H9 (cell line): ENCODE results near the gene BAZ1B. TPM values are rescaled to one million over a fixed set of nuclear protein-coding genes. Genes with fewer than 3 reads are reported as not detected.

Source experiments
- DNase-seq: peaks from one replicate; pipeline ENCODE4 v3.0.0-alpha.2; 2017
- H2AFZ ChIP-seq: one replicate; pipeline ENCODE4 v1.6.1; 2013; ENCODE audit warnings: mild to moderate bottlenecking, low read length, control low read depth, moderate library complexity
- H2AK5ac ChIP-seq: 2 replicates; pipeline ENCODE4 v1.6.1; 2013; ENCODE audit warnings: low read length, control low read depth, mixed read lengths; ENCODE audit not compliant: insufficient read length
- H2BK120ac ChIP-seq: one replicate; pipeline ENCODE4 v1.6.1; 2013; ENCODE audit warnings: low read depth, mild to moderate bottlenecking, low read length, control low read depth, inconsistent platforms; ENCODE audit not compliant: poor library complexity, severe bottlenecking
- H2BK12ac ChIP-seq: 2 replicates; pipeline ENCODE4 v1.6.1; 2013; ENCODE audit warnings: low read length, control low read depth, mixed read lengths, low read depth; ENCODE audit not compliant: insufficient read length
- H2BK15ac ChIP-seq: 2 replicates; pipeline ENCODE4 v1.6.1; 2013; ENCODE audit warnings: low read depth, low read length, control low read depth
- H2BK20ac ChIP-seq: one replicate; pipeline ENCODE4 v1.6.1; 2013; ENCODE audit warnings: low read depth, mild to moderate bottlenecking, low read length, control low read depth, inconsistent platforms; ENCODE audit not compliant: poor library complexity, severe bottlenecking
- H2BK5ac ChIP-seq: 2 replicates; pipeline ENCODE4 v1.6.1; 2013; ENCODE audit warnings: low read length, control low read depth, mixed read lengths; ENCODE audit not compliant: insufficient read length
- H3K14ac ChIP-seq: 2 replicates; pipeline ENCODE4 v1.6.1; 2013; ENCODE audit warnings: low read length, control low read depth; ENCODE audit not compliant: insufficient read depth
- H3K18ac ChIP-seq: 2 replicates; pipeline ENCODE4 v1.6.1; 2013; ENCODE audit warnings: low read depth, mild to moderate bottlenecking, mixed read lengths, low read length, control low read depth; ENCODE audit not compliant: insufficient read length
- H3K23ac ChIP-seq: 2 replicates; pipeline ENCODE4 v1.6.1; 2013; ENCODE audit warnings: low read length, control low read depth, mixed read lengths, low read depth; ENCODE audit not compliant: insufficient read length
- H3K23me2 ChIP-seq: 2 replicates; pipeline ENCODE4 v1.6.1; 2013; ENCODE audit warnings: low read depth, mild to moderate bottlenecking, mixed read lengths, low read length, control low read depth; ENCODE audit not compliant: insufficient read length, poor library complexity, severe bottlenecking
- H3K27ac ChIP-seq: 2 replicates; pipeline ENCODE4 v1.5.1; 2013; ENCODE audit warnings: low read length, control low read depth, mixed read lengths, low read depth; ENCODE audit not compliant: insufficient read length
- H3K27me3 ChIP-seq: 2 replicates; pipeline ENCODE4 v1.6.1; 2013; ENCODE audit warnings: low read length, control low read depth, inconsistent platforms; ENCODE audit not compliant: insufficient read depth
- H3K4ac ChIP-seq: 2 replicates; pipeline ENCODE4 v1.6.1; 2013; ENCODE audit warnings: low read depth, mild to moderate bottlenecking, control low read depth, inconsistent platforms, low read length, moderate library complexity
- H3K4me1 ChIP-seq: 2 replicates; pipeline ENCODE4 v1.6.1; 2013; ENCODE audit warnings: low read length, control low read depth, inconsistent platforms; ENCODE audit not compliant: insufficient read depth
- H3K4me2 ChIP-seq: 2 replicates; pipeline ENCODE4 v1.6.1; 2013; ENCODE audit warnings: low read length, control low read depth, mixed read lengths; ENCODE audit not compliant: insufficient read length, insufficient read depth
- H3K56ac ChIP-seq: 2 replicates; pipeline ENCODE4 v1.6.1; 2013; ENCODE audit warnings: low read depth, mild to moderate bottlenecking, mixed read lengths, low read length, control low read depth; ENCODE audit not compliant: insufficient read length
- H3K79me1 ChIP-seq: 2 replicates; pipeline ENCODE4 v1.6.1; 2013; ENCODE audit warnings: low read depth, mild to moderate bottlenecking, moderate library complexity, low read length, control low read depth, inconsistent platforms; ENCODE audit not compliant: insufficient read depth, poor library complexity, severe bottlenecking
- H3K79me2 ChIP-seq: 2 replicates; pipeline ENCODE4 v1.6.1; 2013; ENCODE audit warnings: low read length, control low read depth, inconsistent platforms; ENCODE audit not compliant: insufficient read depth
- H3K9ac ChIP-seq: 2 replicates; pipeline ENCODE4 v1.6.1; 2013; ENCODE audit warnings: low read length, control low read depth, mixed read lengths; ENCODE audit not compliant: insufficient read length; ENCODE audit errors: extremely low read depth
- H3K9me3 ChIP-seq: one replicate; pipeline ENCODE4 v1.6.1; 2013; ENCODE audit warnings: low read depth, low read length, inconsistent platforms; ENCODE audit not compliant: control insufficient read depth
- H3T11ph ChIP-seq: one replicate; pipeline ENCODE4 v1.6.1; 2013; ENCODE audit warnings: mild to moderate bottlenecking, low read length, control low read depth, inconsistent platforms
- H4K20me1 ChIP-seq: one replicate; pipeline ENCODE4 v1.6.1; 2013; ENCODE audit not compliant: control insufficient read depth, insufficient read length, insufficient read depth
- H4K5ac ChIP-seq: 2 replicates; pipeline ENCODE4 v1.6.1; 2013; ENCODE audit warnings: low read depth, mild to moderate bottlenecking, mixed read lengths, low read length, control low read depth; ENCODE audit not compliant: insufficient read length
- H4K8ac ChIP-seq: replicated peaks from 2 replicates; pipeline ENCODE4 v1.6.1; 2013; ENCODE audit warnings: low read length, control low read depth, mixed read lengths, low read depth; ENCODE audit not compliant: insufficient read length
- H4K91ac ChIP-seq: 2 replicates; pipeline ENCODE4 v1.6.1; 2013; ENCODE audit warnings: low read depth, mild to moderate bottlenecking, moderate library complexity, mixed read lengths, low read length, control low read depth; ENCODE audit not compliant: insufficient read length
- H3K27ac Mint-ChIP-seq, 3 experiments: 2 replicates in 2 of 3; 3 replicates in 1 of 3; pipeline ENCODE4 v1.8.0; 2020 to 2021; ENCODE audit warnings: mixed read lengths in 3 of 3, mild to moderate bottlenecking in 1 of 3, moderate library complexity in 1 of 3
- H3K27me3 Mint-ChIP-seq: 2 replicates; pipeline ENCODE4 v1.8.0; 2021; ENCODE audit warnings: low read depth, mild to moderate bottlenecking, moderate library complexity, mixed read lengths
- H3K36me3 Mint-ChIP-seq, 3 experiments: 2 replicates in 2 of 3; 3 replicates in 1 of 3; pipeline ENCODE4 v1.8.0; 2020 to 2021; ENCODE audit warnings: low read depth in 3 of 3, mixed read lengths in 3 of 3; ENCODE audit not compliant: insufficient read depth in 1 of 3
- H3K4me1 Mint-ChIP-seq, 2 experiments: 2 replicates each; pipeline ENCODE4 v1.8.0; 2020; ENCODE audit warnings: mixed read lengths in 2 of 2
- H3K4me3 Mint-ChIP-seq, 2 experiments: 2 replicates in 1 of 2; 3 replicates in 1 of 2; pipeline ENCODE4 v1.8.0; 2020 to 2021; ENCODE audit warnings: mild to moderate bottlenecking in 2 of 2, mixed read lengths in 2 of 2, moderate library complexity in 1 of 2
- H3K9me3 Mint-ChIP-seq, 2 experiments: 2 replicates in 1 of 2; 3 replicates in 1 of 2; pipeline ENCODE4 v1.8.0; 2020; ENCODE audit warnings: mild to moderate bottlenecking in 2 of 2, mixed read lengths in 2 of 2, moderate library complexity in 1 of 2
- CTCF ChIP-seq: fragments of 200-600 bp; sonication (generic); conservative IDR thresholded peaks from 3 replicates; pipeline ENCODE4 v1.8.0; 2021; ENCODE audit warnings: antibody characterized with exemption, mild to moderate bottlenecking
- WGBS: extraction: QIAGEN DNeasy Blood & Tissue Kit; methylation state at CpG from one replicate; pipeline ENCODE4 v1.1.7; 2013; ENCODE audit warnings: missing lambda C conversion rate, low lambda C conversion rate, mixed read lengths; ENCODE audit not compliant: insufficient read length; ENCODE audit errors: extremely low coverage; 5-methylcytosine and 5-hydroxymethylcytosine counted together
- total RNA-seq: library from RNA; stranded (reverse); gene quantifications from 2 replicates; pipeline ENCODE4 v1.2.1, GENCODE V29; 2021

Gene BAZ1B
- total RNA-seq, 1 experiment from 2014 or later: 96.4 TPM

DNA sequence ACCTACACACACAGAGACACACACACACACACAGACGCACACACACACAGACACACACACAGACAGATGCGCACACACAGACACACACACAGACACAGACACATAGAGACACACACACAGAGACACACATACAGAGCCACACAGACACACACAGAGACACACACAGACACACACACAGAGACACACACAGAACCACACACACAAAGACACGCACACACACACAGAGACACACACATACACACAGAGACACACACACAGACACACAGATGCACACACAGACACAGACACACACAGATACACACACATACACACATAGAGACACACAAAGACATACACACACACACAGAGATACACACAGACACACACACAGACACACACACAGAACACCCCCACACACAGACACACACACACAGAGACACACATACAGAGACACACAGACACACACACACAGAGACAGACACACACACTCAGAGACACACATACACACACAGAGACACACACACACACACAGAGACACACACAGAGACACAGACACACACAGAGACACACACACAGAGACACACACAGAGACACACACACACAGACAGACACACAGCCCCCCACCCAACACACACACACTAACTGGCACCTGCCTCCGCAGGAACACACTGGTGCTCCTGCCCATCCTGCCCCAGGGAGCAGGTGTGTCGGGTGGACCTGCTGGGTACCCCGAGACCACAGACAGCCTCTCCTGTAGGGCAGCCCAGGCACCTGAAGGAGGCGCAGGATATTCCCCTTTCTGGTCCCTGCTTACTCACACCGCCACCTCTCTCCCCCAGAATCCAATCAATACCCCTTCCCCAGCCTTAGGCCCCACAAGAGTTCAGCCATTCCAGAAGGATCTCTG lies 93.9 kb downstream of the BAZ1B start:
- Histone ChIP-seq H3K14ac (no peak overlapping the region), H3K79me1 (no peaks in the 10 kb centered on the region), H2BK5ac (no peak overlapping the region), H4K20me1 (no peaks in the 10 kb centered on the region), H2AK5ac (no peak overlapping the region), H3T11ph (no peak overlapping the region), H3K27ac (no peak overlapping the region), H3K79me2 (no peaks in the 10 kb centered on the region), H3K9ac (no peak overlapping the region), H3K23me2 (no peaks in the 10 kb centered on the region), H2BK12ac (no peak overlapping the region), H3K4ac (no peak overlapping the region), H2BK15ac (no peak overlapping the region), H3K23ac (no peak overlapping the region), H3K4me1 (no peaks in the 10 kb centered on the region), H4K91ac (no peak overlapping the region), H2BK20ac (no peak overlapping the region), H3K9me3 (no peaks in the 10 kb centered on the region), H3K27me3 (no peaks in the 10 kb centered on the region), H2AFZ (no peak overlapping the region), H4K8ac (no peak overlapping the region), H4K5ac (no peak overlapping the region), H3K18ac (no peak overlapping the region), H3K4me2 (no peak overlapping the region), H2BK120ac (no peak overlapping the region), H3K56ac (no peak overlapping the region)
- Mint-ChIP-seq H3K4me3 (no peak overlapping the region), H3K27ac (no peak overlapping the region), H3K4me1 (peaks cover 2 to 13% of the 10 kb centered on the region in 2 experiments; a peak in 3 of 4 replicates), H3K9me3 (no peaks in the 10 kb centered on the region), H3K36me3 (no peaks in the 10 kb centered on the region; a peak in 1 of 7 replicates), H3K27me3 (peaks cover 3% of the 10 kb centered on the region)
- DNase-seq: peak; percentile 71
- WGBS: no CpG with 5 or more reads among the region's 8 CpGs
- peak; percentile 43 for TF ChIP-seq CTCF
